Testis (tissue), 2 donors: ENCODE results near the gene LRRC8C.

Experiments
- POLR2A ChIP-seq: fragments of 450-650 bp; IDR thresholded peaks from one replicate; pipeline ENCODE4 v1.6.1; 2017; ENCODE audit warnings: antibody characterized with exemption, mild to moderate bottlenecking, moderate library complexity
- TF ChIP-seq, protein P1 (sequence below), 3 experiments: fragments of 450-650 bp in 2 of 3; fragments of 200-600 bp in 1 of 3; sonication (generic) in 1 of 3; IDR thresholded peaks; one replicate each; pipeline ENCODE4 v1.5.1; 2016 to 2019; ENCODE audit warnings: antibody characterized with exemption in 3 of 3, mild to moderate bottlenecking in 2 of 3, moderate library complexity in 1 of 3

GRCh38 chr1:89596698-89597097, 36.2 kb upstream of the LRRC8C start:
- no peak for TF ChIP-seq POLR2A
- TF ChIP-seq, protein P1, sequence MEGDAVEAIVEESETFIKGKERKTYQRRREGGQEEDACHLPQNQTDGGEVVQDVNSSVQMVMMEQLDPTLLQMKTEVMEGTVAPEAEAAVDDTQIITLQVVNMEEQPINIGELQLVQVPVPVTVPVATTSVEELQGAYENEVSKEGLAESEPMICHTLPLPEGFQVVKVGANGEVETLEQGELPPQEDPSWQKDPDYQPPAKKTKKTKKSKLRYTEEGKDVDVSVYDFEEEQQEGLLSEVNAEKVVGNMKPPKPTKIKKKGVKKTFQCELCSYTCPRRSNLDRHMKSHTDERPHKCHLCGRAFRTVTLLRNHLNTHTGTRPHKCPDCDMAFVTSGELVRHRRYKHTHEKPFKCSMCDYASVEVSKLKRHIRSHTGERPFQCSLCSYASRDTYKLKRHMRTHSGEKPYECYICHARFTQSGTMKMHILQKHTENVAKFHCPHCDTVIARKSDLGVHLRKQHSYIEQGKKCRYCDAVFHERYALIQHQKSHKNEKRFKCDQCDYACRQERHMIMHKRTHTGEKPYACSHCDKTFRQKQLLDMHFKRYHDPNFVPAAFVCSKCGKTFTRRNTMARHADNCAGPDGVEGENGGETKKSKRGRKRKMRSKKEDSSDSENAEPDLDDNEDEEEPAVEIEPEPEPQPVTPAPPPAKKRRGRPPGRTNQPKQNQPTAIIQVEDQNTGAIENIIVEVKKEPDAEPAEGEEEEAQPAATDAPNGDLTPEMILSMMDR (IDR thresholded peaks at IDR 0.05): no peak
